Pancreas (tissue), 10 donors: ENCODE results near the gene IL4R. TPM values are rescaled to one million over a fixed set of nuclear protein-coding genes. Genes with fewer than 3 reads are reported as not detected.

Source experiments
- ATAC-seq, 4 donors: fragments of 200-7000 bp; cut with Tn5 transposase; one replicate each; pipeline versions ENCODE4 v1.8.0 to v1.9.1; 2020; ENCODE audit warnings: mild to moderate bottlenecking in 4 of 4, moderate library complexity in 4 of 4
- DNase-seq, 6 donors: peaks; one replicate each; pipeline ENCODE4 v3.0.0-alpha.2; 2020
- FAIRE-seq: peaks from 2 replicates; lab custom pipeline; 2012; peaks lifted over from hg19 to GRCh38; lab: Jason Lieb, UNC
- H3K27ac ChIP-seq, 4 donors: fragments of 200-600 bp; sonication (generic); 1 replicate in 3 of 4; 2 replicates in 1 of 4; pipeline versions ENCODE4 v1.5.0 to v1.8.0; 2020
- H3K27me3 ChIP-seq, 4 donors: fragments of 200-600 bp; one replicate each; pipeline ENCODE4 v1.8.0; 2021
- H3K36me3 ChIP-seq, 3 donors: fragments of 200-600 bp; sonication (generic) in 1 of 3; one replicate each; pipeline versions ENCODE4 v1.5.0 to v1.8.0; 2020 to 2021
- H3K4me1 ChIP-seq, 3 donors: fragments of 200-600 bp; one replicate each; pipeline ENCODE4 v1.8.0; 2021
- H3K4me3 ChIP-seq, 4 donors: fragments of 200-600 bp; sonication (generic) in 2 of 4; one replicate each; pipeline versions ENCODE4 v1.5.0 to v1.8.0; 2020 to 2021
- H3K9me3 ChIP-seq, 4 donors: fragments of 200-600 bp; one replicate each; pipeline ENCODE4 v1.8.0; 2021
- WGBS, 2 donors: extraction: QIAGEN DNeasy Blood & Tissue Kit; methylation state at CpG; one replicate each; pipeline ENCODE4 v1.1.7; 2013; 5-methylcytosine and 5-hydroxymethylcytosine counted together
- intact Hi-C, 3 donors: fragments of 100-400 bp; cut with DNase I; formaldehyde crosslinking; loops; one replicate each; pipeline versions ENCODE4 v1.11.1 to v1.14.2; 2022
- polyA plus RNA-seq, 2 donors: library from polyadenylated mRNA; stranded (reverse); fragments of 200-250 nt; gene quantifications; one replicate each; pipeline ENCODE4 v1.2.3, GENCODE V29; 2013
- total RNA-seq, 6 donors: library from RNA; stranded (reverse); fragmentation: NEBNext Ultra II Directional in 4 of 6; extraction: Animal tissue kit (Norgen Biotek cat#: 25700) in 4 of 6; gene quantifications; one replicate each; pipeline versions ENCODE4 v1.2.1 to v1.2.4, GENCODE V29; 2021 to 2023
- TF ChIP-seq, protein P1 (sequence below), 4 donors: fragments of 200-600 bp; sonication (generic) in 3 of 4; IDR thresholded peaks; one replicate each; pipeline versions ENCODE4 v1.5.0 to v1.8.0; 2021; ENCODE audit warnings: antibody characterized with exemption in 4 of 4
- donor health status: healthy with polysubstance abuse.
- donor health status: DM: no; HTN: no; CAD: no; lungs with moderate emphysema.
- donor health status: DM: no; HTN: no; CAD: no.
- donor health status: control.
- donor health status: control.
- donor health status: Bipolar disorder and iron deficiency.
- donor health status: DM: yes; HTN: yes; CAD: no.
- donor health status: DM: no; HTN: no; CAD: no.
- donor health status: DM: no; HTN: no; CAD: no.
- donor health status: DM: yes; HTN: yes; CAD: no.

The IL4R gene
- total and polyA plus RNA-seq, 8 donors: 16.0 to 58.7 (median 30.3) TPM

DNA sequence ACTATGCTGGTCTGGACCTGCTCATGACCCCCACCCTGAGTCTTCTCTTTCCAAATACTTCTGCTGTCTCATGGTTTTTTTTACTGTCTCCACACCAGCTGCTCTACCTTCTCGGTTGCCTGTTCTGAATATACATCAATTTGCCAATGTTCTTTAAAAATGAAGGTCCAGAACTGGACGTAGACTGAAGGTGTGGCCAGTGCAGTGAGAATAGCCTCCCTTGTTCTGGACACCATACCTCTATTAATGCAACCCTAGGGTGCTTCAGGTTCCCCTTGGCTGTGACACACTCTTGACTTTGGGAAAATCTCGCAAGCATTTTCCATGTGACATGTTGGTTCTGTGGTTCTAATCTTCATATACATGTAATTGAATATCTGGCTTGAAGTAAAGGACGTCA lies 72.9 kb downstream of the IL4R start:
- WGBS, 2 donors: 54 to 70% methylated on average over 4 of the region's 4 CpGs
- Histone ChIP-seq H3K27me3 (no peaks in the 10 kb centered on the region), H3K9me3 (no peaks in the 10 kb centered on the region), H3K36me3 (no peaks in the 10 kb centered on the region), H3K4me1 (no peaks in the 10 kb centered on the region), H3K4me3 (no peak overlapping the region), H3K27ac (no peak overlapping the region)
- TF ChIP-seq, protein P1, sequence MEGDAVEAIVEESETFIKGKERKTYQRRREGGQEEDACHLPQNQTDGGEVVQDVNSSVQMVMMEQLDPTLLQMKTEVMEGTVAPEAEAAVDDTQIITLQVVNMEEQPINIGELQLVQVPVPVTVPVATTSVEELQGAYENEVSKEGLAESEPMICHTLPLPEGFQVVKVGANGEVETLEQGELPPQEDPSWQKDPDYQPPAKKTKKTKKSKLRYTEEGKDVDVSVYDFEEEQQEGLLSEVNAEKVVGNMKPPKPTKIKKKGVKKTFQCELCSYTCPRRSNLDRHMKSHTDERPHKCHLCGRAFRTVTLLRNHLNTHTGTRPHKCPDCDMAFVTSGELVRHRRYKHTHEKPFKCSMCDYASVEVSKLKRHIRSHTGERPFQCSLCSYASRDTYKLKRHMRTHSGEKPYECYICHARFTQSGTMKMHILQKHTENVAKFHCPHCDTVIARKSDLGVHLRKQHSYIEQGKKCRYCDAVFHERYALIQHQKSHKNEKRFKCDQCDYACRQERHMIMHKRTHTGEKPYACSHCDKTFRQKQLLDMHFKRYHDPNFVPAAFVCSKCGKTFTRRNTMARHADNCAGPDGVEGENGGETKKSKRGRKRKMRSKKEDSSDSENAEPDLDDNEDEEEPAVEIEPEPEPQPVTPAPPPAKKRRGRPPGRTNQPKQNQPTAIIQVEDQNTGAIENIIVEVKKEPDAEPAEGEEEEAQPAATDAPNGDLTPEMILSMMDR (IDR thresholded peaks at IDR 0.05): no peak
- no peak for ATAC-seq
- DNase-seq: no peak
- intact Hi-C loops: no loop called here
- no peak for FAIRE-seq

DNA sequence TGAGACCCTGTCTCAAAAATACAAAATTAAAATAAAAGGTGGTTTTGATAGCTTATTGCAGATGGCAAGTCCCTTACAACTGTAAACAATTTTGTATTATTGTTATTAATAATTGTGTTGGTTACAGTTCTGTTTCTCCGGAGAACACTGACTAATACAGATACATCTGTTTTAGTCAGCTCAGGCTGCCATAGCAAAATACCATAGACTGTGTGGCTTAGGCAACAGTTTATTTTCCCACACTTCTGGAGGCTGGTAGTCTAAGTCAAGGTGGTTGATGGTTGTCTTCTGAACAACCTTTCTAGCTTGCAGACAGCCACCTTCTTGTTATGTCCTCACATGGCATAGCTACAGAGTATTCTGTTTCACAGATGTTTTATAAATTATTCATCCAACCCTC lies 74.0 kb downstream of the IL4R start:
- Histone ChIP-seq H3K27ac (no peak overlapping the region), H3K27me3 (no peaks in the 10 kb centered on the region), H3K4me3 (no peak overlapping the region), H3K9me3 (no peaks in the 10 kb centered on the region), H3K36me3 (no peaks in the 10 kb centered on the region), H3K4me1 (no peaks in the 10 kb centered on the region)
- no peak for FAIRE-seq
- WGBS, 2 donors: 87 to 95% methylated on average over 1 of the region's 1 CpG
- intact Hi-C loops: no loop called here
- TF ChIP-seq, protein P1 (IDR thresholded peaks at IDR 0.05): no peak
- no peak for DNase-seq
- no peak for ATAC-seq

DNA sequence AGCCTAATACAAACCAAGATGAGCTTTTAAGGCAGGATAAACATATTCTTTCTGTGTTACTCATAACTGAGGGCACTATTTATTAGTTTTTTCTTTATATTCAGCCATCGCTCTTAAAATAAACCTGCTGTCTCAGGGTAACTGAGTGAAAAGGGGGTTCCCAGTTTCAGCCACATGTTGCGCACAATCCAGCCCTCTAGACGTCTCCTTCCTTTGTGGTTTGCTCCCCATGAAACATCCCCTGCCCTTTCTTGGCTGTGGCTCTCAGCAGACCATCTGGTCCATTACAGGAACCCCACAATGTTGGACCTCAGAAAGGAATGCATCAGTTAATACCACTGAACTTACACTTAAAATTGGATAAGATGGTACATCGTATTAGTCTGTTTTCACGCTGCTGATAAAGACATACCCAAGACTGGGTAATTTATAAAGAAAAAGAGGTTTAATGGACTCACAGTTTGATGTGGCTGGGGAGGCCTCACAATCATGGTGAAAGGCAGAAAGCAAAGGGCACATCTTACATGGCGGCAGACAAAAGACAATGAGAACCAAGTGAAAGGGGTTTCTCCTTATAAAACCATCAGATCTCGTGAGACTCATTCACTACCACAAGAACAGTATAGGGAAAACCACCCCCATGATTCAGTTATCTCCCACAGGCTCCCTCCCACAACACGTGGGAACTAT lies 75.6 kb downstream of the IL4R start:
- ATAC-seq (peak in 2 of 4 donors; percentile 16 to 65), DNase-seq (no peak), FAIRE-seq (no peak)
- Histone ChIP-seq H3K9me3 (no peaks in the 10 kb centered on the region), H3K4me3 (no peak overlapping the region), H3K27me3 (no peaks in the 10 kb centered on the region), H3K4me1 (no peaks in the 10 kb centered on the region), H3K27ac (no peak overlapping the region), H3K36me3 (no peaks in the 10 kb centered on the region)
- TF ChIP-seq, protein P1 (IDR thresholded peaks at IDR 0.05): no peak
- intact Hi-C loops: no loop called here
- 65 to 72% methylated on average over 8 of the region's 8 CpGs for WGBS, 2 donors

- ATAC-seq: no peak
- Histone ChIP-seq H3K4me1 (no peaks in the 10 kb centered on the region), H3K4me3 (no peak overlapping the region), H3K9me3 (no peaks in the 10 kb centered on the region), H3K36me3 (no peaks in the 10 kb centered on the region), H3K27ac (no peak overlapping the region), H3K27me3 (no peaks in the 10 kb centered on the region)
- TF ChIP-seq, protein P1 (IDR thresholded peaks at IDR 0.05): no peak
- no peak for FAIRE-seq
- no peak for DNase-seq
- intact Hi-C loops: no loop called here
Measured at GRCh38 chr16:27390151-27390550, 76.4 kb downstream of the IL4R start.

GRCh38 chr16:27392671-27393070 lies 78.9 kb downstream of the IL4R start:
- no peaks in the 10 kb centered on the region for H3K9me3 ChIP-seq
- FAIRE-seq (no peak), ATAC-seq (no peak), DNase-seq (no peak)
- no peak overlapping the region for H3K27ac ChIP-seq
- TF ChIP-seq, protein P1 (IDR thresholded peaks at IDR 0.05): no peak
- no peaks in the 10 kb centered on the region for H3K4me1 ChIP-seq
- H3K27me3 ChIP-seq: no peaks in the 10 kb centered on the region
- WGBS, 2 donors: 39 to 50% methylated on average over 1 of the region's 1 CpG
- H3K4me3 ChIP-seq: no peak overlapping the region
- H3K36me3 ChIP-seq: no peaks in the 10 kb centered on the region
- intact Hi-C loops: no loop called here
